ENCODE results near the gene HIPK2.

The HIPK2 gene

GRCh38 chr7:139541600-139542307 is 236.0 kb downstream of the HIPK2 start:
- no peak for TF ChIP-seq TCF12 (IDR thresholded peaks at IDR 0.05; ENCODE audit: low read depth)
- no peak for TF ChIP-seq EGR1 (IDR thresholded peaks at IDR 0.05)
- 0 out of 2 replicates have a peak, but pooled peaks have one; percentile 47 for TF ChIP-seq TEAD4 (IDR thresholded peaks at IDR 0.05)
- TF ChIP-seq EP300 (IDR thresholded peaks at IDR 0.05; ENCODE audit: borderline replicate concordance), result no peak
- TF ChIP-seq ZBTB7A (IDR thresholded peaks at IDR 0.05; ENCODE audit: low read depth), result no peak
- TF ChIP-seq FOXM1 (IDR thresholded peaks at IDR 0.05; ENCODE audit: borderline replicate concordance, low read depth), result no peak
- no peak for TF ChIP-seq NFIC (IDR thresholded peaks at IDR 0.05)

GRCh38 chr7:139540203-139540602 is 237.6 kb downstream of the HIPK2 start:
- TF ChIP-seq FOXM1 (IDR thresholded peaks at IDR 0.05; ENCODE audit: borderline replicate concordance, low read depth) (no peak), CEBPB (IDR thresholded peaks at IDR 0.05) (no peak), RAD21 (IDR thresholded peaks at IDR 0.05; ENCODE audit: low read depth) (no peak), TCF12 (IDR thresholded peaks at IDR 0.05; ENCODE audit: low read depth) (no peak), CREB1 (IDR thresholded peaks at IDR 0.05; ENCODE audit: low read depth) (no peak), TEAD4 (IDR thresholded peaks at IDR 0.05) (no peak), USF1 (IDR thresholded peaks at IDR 0.05) (no peak), ZBTB7A (IDR thresholded peaks at IDR 0.05; ENCODE audit: low read depth) (no peak), EP300 (IDR thresholded peaks at IDR 0.05; ENCODE audit: borderline replicate concordance) (no peak), REST (IDR thresholded peaks at IDR 0.05; ENCODE audit: low read depth) (no peak), EGR1 (IDR thresholded peaks at IDR 0.05) (no peak), MAX (IDR thresholded peaks at IDR 0.05) (no peak), TAF1 (IDR thresholded peaks at IDR 0.05; ENCODE audit: low read depth) (no peak), NFIC (IDR thresholded peaks at IDR 0.05) (no peak), YY1 (IDR thresholded peaks at IDR 0.05; ENCODE audit: low read depth) (no peak)

GRCh38 chr7:139538881-139539635 is 238.7 kb downstream of the HIPK2 start:
- TF ChIP-seq FOXM1 (IDR thresholded peaks at IDR 0.05; ENCODE audit: borderline replicate concordance, low read depth) (no peak), EGR1 (IDR thresholded peaks at IDR 0.05) (no peak), YY1 (IDR thresholded peaks at IDR 0.05; ENCODE audit: low read depth) (no peak), EP300 (IDR thresholded peaks at IDR 0.05; ENCODE audit: borderline replicate concordance) (no peak)

- no peak for TF ChIP-seq TEAD4 (IDR thresholded peaks at IDR 0.05)
- no peak for TF ChIP-seq ZBTB7A (IDR thresholded peaks at IDR 0.05; ENCODE audit: low read depth)
- TF ChIP-seq EGR1 (IDR thresholded peaks at IDR 0.05), result no peak
These were observed 241.6 kb downstream of the HIPK2 start for GRCh38 chr7:139536152-139536551.

GRCh38 chr7:139534966-139535651 is 242.7 kb downstream of the HIPK2 start:
- TF ChIP-seq EGR1 (IDR thresholded peaks at IDR 0.05) (no peak), CEBPB (IDR thresholded peaks at IDR 0.05) (no peak), FOXM1 (IDR thresholded peaks at IDR 0.05; ENCODE audit: borderline replicate concordance, low read depth) (no peak), NFIC (IDR thresholded peaks at IDR 0.05) (no peak), TAF1 (IDR thresholded peaks at IDR 0.05; ENCODE audit: low read depth) (no peak), TEAD4 (IDR thresholded peaks at IDR 0.05) (no peak), YY1 (IDR thresholded peaks at IDR 0.05; ENCODE audit: low read depth) (no peak), EP300 (IDR thresholded peaks at IDR 0.05; ENCODE audit: borderline replicate concordance) (no peak), RAD21 (IDR thresholded peaks at IDR 0.05; ENCODE audit: low read depth) (no peak)

- TF ChIP-seq EP300 (IDR thresholded peaks at IDR 0.05; ENCODE audit: borderline replicate concordance), result no peak
- TF ChIP-seq RAD21 (IDR thresholded peaks at IDR 0.05; ENCODE audit: low read depth), result no peak
- no peak for TF ChIP-seq TEAD4 (IDR thresholded peaks at IDR 0.05)
These were observed 243.7 kb downstream of the HIPK2 start for GRCh38 chr7:139534096-139534495.

GRCh38 chr7:139532636-139533155 is 245.1 kb downstream of the HIPK2 start:
- TF ChIP-seq EP300 (IDR thresholded peaks at IDR 0.05; ENCODE audit: borderline replicate concordance), result no peak
- no peak for TF ChIP-seq TEAD4 (IDR thresholded peaks at IDR 0.05)
- TF ChIP-seq USF1 (IDR thresholded peaks at IDR 0.05), result no peak
